GM13977 (cell line): ENCODE results near the gene ATMIN.
A peak's percentile ranks its signal among the peaks of the same experiment; 100 is the strongest.

ENCODE experiments used
- DNase-seq: peaks from one replicate; pipeline ENCODE4 v3.0.0; 2012; ENCODE audit warnings: low spot score
- in situ Hi-C: fragments of 300-500 bp; cut with MboI; formaldehyde crosslinking; loops from one replicate; pipeline ENCODE4 v1.12.0; 2022; ENCODE audit warnings: low sequenced_read_pairs, low pct_unique_long_range_greater_than_20kb, mixed read lengths, inconsistent platforms; ENCODE audit not compliant: unreplicated experiment
- TF ChIP-seq, protein P1 (sequence below): IDR thresholded peaks from 2 replicates; pipeline ENCODE4 v1.5.1; 2012; ENCODE audit warnings: mild to moderate bottlenecking, control low read depth; ENCODE audit not compliant: insufficient read depth; ENCODE audit errors: extremely low read depth, missing control alignments

ATMIN gene

DNA sequence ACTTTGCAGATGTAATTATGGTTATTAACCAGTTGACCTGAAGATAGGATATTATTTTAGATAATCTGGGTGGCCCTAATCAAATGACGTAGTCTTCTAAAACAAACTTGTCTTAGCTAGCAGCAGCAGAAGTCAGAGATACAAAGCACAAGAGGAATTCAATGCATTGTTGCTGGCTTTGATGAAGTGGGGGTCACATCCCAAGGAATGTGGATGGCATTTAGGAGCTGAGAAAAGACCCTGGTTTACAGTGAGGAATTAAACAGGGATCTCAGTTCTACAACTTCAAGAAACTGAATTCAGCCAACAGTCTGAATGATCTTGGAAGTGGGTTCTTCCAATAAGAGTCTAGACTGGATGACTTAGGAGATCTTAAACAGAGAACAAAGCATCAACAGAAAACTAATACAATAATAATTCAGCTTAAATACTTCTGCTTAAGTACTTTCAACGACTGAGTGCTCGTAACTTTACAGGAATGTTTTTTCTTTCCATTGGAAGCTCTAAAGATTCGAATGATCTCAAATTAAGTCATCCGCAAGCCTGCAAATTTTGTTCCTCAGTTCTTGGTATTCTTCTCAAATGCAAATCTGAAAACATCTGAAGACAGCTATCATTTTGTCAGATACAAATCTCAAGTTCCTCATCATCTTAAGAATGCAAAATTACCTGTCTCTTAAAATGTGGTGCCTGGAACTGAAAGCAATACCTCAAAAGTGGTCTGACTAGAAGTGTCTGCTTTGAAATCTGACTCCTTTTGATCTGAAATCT lies 38.1 kb downstream of the ATMIN start:
- in situ Hi-C loops: no loop called here
- TF ChIP-seq, protein P1, sequence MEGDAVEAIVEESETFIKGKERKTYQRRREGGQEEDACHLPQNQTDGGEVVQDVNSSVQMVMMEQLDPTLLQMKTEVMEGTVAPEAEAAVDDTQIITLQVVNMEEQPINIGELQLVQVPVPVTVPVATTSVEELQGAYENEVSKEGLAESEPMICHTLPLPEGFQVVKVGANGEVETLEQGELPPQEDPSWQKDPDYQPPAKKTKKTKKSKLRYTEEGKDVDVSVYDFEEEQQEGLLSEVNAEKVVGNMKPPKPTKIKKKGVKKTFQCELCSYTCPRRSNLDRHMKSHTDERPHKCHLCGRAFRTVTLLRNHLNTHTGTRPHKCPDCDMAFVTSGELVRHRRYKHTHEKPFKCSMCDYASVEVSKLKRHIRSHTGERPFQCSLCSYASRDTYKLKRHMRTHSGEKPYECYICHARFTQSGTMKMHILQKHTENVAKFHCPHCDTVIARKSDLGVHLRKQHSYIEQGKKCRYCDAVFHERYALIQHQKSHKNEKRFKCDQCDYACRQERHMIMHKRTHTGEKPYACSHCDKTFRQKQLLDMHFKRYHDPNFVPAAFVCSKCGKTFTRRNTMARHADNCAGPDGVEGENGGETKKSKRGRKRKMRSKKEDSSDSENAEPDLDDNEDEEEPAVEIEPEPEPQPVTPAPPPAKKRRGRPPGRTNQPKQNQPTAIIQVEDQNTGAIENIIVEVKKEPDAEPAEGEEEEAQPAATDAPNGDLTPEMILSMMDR: no peak
- DNase-seq: no peak

DNA sequence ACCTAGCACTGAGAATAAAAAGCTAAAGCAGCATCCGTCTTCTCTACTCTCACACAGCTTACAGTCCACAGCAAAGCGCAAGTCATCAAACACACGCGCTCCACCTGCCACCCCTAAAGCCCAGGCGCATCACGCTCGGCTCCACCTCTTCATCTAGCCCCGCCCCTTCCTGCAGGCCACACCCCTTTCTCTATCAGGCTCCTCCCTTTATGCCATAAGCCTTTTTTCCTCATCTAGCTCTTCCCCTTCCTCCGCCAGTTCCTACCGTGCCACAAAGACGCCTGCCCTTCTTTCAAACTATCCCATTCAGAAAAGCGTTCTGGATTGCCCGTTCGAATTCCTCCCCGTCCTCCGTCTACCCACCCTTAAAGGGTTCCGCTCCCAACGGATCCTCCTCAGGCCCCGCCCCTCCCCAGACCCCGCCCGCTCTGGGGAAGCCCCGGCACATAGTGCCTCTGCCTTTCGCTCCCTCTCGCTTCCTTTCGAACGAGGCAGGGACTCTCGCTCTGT lies 41.0 kb downstream of the ATMIN start:
- in situ Hi-C loops: no loop called here
- peak; percentile 83 for DNase-seq
- TF ChIP-seq, protein P1: no peak

DNA sequence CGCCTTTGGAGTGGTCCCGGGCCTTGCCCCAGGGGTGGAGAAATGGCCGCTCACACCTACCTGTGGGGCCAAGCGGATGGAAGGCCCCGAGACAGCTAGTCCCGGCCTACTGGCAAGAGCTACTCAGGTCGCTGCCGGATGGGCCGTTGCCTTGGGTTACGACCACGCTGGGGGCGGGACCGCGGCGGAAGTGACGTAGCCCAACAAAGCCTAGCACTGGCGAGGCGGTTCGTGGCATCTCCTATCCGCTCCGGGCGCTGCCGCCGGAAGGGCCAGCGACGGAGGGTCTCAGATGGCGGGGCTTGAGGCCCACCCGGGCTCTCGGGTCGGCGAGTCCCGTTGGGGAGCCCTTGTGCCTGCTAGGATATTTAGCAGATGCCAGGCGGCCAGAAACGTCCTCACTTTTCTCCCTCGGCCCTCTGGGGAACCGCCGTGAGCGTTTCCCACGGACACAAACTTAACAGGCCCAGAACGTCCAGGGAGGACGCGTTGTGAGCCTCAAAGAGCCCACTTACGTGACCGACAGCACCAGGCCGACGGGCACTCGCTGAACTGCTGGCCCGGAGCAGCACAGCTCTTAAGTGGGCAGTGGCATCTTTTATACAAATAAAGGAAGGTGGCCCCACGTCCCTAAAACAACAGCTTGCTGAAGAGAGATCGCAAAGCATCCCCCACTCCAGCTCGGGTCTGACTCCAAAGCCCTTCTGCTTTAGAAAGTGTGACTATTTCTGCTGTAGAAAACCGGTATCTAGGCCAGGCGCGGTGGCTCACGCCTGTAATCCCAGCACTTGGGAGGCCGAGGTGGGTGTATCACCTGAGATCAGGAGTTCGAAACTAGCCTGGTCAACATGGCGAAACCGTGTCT lies 41.7 kb downstream of the ATMIN start, which contains the start of gene C16orf46:
Gene C16orf46, minus strand, starts transcription at position 163 of the 865 bp plus-strand sequence. CDS start 13,283 bp downstream, outside the sequence.
- TF ChIP-seq, protein P1: no peak
- in situ Hi-C loops: no loop called here

DNA sequence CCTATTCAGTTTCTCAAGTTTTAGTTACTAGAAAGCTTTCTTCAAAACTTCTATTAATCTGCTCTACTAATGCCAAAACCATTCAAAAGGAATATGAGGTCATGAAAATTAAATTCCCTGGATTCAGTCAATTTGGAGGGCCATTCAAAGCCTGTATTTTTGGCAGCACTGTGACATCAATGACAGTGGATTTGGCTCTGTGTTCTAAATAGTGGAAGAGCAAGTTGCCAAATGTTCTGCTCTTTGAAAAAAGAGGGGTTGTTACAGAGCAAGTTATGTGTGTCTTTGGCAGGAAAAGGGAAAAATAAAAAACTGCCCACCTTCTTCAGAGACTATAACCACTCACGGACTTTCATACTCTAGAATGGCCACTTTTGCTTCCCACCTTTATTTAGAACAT lies 44.6 kb downstream of the ATMIN start:
- in situ Hi-C loops: no loop called here
- no peak for DNase-seq
- TF ChIP-seq, protein P1: no peak

More for the DNA sequence above, 41.7 kb downstream of the ATMIN start, which contains the start of gene C16orf46:
- peak; percentile 95 for DNase-seq

DNA sequence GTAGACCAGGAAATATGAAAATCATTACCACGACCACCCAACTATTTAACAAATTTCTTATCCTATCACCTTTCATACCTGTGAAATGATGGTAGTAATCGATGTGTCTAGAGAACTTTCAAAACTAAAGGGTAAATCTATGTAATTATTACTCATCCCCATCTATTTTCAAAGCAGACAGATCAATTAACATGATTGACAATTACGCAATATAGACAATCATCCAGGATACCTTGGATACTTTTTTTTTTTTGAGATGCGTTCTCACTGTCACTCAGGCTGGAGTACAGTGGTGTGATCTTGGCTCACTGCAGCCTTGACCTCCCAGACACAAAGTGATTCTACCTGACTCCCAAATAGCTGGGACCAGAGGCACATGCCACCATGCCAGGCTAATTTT lies 45.4 kb downstream of the ATMIN start:
- in situ Hi-C loops: no loop called here

DNA sequence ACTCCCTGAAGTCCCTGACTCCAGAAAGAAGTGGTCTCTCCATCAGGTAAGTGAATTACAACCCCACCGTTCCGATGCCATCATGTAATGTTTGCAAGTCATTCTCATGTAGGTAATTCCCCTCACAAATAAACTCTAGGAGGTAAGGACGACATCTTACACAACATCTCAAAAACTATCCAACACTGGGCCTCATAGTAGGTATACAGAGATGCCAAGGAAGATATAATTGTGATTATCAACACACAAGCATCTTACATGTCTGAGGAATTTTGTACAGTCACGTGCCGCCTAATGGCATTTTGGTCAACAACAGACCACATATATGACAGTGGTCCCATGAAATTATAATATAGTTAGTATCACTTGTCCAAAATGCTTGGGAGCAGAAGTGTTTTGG lies 53.2 kb downstream of the ATMIN start:
- TF ChIP-seq, protein P1: no peak
- no peak for DNase-seq
- in situ Hi-C loops: no loop called here

More for the DNA sequence above, 45.4 kb downstream of the ATMIN start:
- TF ChIP-seq, protein P1: no peak
- no peak for DNase-seq
